HG02642 (cell line): ENCODE measurements around the gene MAP3K15.

Experiments
- ATAC-seq: cut with Tn5 transposase; IDR thresholded peaks from one replicate; pipeline ENCODE4 v1.9.1; 2021; ENCODE audit warnings: mild to moderate bottlenecking; ENCODE audit not compliant: unreplicated experiment, poor library complexity

The MAP3K15 gene

DNA sequence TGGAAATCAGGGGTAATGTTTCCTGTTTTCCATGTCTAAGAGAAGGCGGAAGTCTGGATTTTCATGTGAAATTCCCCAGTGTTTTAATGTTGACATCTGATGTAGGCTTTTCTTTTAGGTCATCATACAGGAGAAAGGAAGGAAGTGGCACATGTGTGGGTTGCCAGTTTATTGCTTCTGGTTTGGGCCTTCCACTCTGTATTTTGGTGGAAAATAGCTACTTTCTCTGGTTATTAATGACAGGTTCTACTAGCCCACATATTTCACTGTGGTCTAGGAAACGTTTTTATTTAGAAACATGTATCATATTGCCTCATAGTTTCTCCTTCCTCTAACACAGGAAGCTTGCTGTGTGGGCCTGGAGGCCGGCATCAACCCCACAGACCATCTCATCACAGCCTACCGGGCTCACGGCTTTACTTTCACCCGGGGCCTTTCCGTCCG lies 164.3 kb downstream of the MAP3K15 start:
- ATAC-seq: peak; percentile 93

DNA sequence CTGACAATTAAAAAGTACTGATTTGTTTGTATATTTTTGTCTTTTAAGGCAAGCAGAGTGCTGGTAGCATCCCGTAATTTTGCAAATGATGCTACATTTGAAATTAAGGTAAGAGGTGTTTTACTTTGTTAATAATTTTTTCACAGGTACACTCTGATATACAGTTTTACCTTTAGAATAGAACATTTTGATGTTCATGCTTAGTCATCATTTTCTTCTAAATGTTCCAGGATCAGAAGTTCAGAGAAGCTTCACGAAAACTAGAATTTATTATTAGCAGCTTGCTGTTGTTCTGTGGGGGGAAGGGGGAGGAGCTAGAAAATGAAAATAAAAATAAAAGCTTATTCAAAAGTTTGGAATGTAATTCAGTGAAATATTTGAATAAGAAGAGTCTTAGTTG lies 166.0 kb downstream of the MAP3K15 start:
- no peak for ATAC-seq

DNA sequence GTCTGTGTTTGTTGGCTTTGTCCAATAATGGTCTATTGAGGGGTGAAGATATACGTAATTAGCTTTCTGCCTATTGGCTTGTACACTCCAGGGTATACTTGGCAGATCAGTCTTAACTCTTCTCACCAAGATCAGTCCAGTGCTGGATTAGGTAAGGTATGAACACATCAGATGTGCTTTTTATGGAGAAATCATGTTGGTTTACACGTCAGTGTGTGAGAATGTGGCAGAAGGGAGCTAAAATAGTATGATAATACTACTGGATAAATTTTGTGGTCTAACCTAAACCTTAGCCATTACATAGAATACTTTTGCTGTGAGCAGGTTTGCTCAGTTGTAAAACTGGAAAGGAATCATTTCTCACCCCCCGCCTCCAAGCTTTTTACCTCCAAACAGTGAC lies 167.4 kb downstream of the MAP3K15 start:
- ATAC-seq: no peak

DNA sequence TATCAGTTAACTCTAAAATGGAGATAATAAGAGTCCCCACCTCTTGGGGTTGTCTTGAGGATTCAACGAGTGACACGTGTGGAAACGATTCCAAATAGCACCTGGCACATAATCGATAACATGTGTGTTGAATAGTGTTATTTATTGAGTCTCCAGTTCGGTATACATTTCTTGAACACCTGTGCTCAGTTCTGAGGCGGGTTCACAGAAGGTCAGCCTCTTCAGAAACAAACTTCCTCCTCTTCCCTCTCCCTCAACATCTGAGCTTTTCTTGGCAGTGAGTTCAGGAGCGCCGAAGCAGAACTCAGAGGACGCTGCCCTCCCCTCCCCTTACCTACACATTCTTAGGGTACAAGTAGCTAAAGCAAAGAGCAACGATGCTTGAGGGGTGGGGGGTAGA lies 170.6 kb downstream of the MAP3K15 start:
- no peak for ATAC-seq

DNA sequence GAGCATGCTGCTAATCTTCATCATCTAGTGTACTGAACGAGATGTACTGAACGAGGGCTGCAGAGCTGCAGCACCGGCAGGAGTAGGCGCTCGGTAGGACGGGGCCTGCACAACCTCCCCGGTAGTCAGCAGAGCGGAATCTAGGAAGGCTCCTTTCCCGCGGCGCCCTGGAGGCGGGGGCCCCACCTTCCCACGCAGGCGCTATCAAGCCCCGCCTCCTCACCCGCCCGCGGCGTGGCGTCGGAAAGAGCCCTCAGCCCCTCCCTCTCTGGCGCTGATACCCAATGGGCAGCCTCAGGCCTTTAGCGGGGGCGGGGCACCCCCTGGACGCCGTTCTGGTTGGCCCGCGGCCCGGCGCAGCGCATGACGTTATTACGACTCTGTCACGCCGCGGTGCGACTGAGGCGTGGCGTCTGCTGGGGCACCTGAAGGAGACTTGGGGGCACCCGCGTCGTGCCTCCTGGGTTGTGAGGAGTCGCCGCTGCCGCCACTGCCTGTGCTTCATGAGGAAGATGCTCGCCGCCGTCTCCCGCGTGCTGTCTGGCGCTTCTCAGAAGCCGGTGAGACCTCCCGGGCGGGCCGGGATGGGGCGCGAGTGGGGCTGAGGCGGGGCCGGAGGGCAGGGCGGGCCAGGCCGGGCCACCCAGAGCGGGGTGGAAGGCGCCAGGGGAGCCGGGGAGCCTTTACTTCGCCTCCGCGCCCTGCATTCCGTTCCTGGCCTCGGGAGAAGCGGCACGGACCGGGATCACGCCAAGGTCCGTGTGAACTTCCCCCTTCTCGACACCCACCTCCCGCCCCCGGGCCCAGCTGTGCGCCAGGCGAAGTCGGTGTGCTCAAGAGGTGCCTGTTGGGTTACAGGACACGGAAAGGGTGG lies 171.5 kb downstream of the MAP3K15 start, which contains the start of gene PDHA1:
PDHA1 (plus strand) TSS at position 393 of the 874 bp plus-strand sequence; CDS start at position 504, 111 bp downstream.
- ATAC-seq: peak; percentile 99

DNA sequence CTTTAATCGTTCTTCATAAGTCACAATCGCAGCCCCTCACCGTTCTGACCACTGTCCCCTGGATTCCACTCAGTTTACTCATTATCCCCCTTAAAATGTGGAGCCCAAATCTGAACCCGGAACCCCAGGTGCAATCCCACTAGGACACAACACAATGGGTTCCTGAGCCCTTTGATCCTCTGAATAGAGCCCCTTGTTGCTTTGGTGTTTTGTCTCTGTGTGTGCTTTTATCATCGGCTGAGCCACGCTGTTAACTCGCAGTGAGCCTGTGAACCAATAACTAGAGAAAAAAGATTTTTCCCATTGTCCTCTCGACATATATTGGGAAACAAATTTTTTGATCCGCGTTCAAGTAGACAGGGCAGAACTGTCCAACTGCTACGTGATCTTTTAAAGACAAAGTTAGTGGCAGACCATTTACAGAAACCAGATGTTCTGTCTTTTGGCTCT lies 172.2 kb downstream of the MAP3K15 start:
- no peak for ATAC-seq

DNA sequence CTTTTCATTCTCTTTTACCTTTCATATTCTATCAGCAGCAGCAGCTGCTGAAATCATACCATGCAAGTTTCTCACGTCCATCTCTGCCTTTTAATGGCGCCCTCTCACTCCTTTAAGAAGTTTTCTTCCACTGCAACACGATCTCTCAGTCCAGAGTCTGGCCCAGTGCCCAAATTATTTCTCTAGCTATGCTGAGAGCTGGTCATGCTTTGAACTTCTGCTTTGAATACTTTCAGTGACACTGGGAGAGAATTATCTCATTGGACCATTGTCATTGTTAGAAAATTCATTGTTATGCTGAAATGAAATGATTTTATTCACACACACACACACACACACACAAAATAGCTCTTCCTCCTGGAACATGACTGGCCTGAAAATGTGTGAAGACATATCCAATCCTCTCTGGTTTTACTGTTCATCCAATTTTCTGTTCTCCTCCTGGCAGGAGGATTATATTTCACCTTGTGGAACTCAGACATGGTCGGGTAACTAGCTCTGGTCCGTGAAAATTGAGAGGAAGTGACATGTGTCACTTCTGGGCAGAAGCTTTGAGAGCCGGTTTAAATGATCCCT lies 172.9 kb downstream of the MAP3K15 start:
- no peak for ATAC-seq

DNA sequence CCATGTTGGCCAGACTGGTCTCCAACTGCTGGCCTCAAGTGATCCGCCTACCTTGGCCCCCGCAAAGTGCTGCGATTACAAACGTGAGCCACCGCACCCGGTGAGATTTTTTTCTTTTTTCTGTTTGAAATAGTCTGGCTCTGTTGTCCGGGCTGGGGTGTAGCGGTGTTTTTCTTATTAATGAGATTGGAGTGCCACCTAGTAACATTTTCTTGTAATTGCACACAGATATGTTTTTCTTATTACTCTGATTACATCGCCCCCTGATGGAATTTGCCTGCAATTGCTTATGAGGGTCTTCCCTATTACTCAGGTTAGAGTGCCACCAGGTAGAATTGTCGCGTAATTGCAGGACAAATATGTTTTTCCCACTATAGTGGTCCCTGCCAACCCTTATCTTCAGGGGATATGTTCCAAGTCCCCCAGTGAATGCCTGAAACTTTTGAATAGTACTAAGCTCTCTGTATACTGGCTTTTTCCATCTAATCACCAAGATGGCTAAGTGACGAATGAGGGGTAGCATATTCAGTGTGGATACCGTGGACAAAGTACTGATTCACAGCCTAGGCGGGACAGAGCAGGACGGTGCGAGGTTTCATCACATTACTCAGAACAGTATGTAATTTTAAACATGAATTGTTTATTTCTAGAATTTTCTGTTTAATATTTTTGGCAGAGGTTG lies 180.2 kb downstream of the MAP3K15 start:
- ATAC-seq: no peak

DNA sequence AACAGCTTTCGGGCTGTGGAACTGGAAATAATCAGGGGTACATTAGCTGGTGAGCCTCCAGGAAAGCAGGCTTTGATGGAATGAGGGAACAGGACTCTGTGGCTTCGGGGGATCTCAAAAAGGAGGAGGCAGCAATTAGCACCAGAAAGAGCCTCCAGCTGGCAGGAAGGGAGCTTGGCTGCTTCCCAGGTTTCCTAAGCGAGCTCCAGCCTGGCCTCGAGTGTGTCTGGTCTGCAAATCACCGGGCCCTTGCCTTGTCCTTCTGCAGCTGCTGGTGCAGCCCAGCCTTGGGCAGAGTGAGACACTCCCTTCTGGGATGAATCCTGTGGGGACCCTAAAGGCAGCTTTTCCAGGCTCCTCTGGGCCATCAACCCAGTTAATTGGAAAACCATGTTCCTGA lies 182.3 kb downstream of the MAP3K15 start:
- no peak for ATAC-seq

DNA sequence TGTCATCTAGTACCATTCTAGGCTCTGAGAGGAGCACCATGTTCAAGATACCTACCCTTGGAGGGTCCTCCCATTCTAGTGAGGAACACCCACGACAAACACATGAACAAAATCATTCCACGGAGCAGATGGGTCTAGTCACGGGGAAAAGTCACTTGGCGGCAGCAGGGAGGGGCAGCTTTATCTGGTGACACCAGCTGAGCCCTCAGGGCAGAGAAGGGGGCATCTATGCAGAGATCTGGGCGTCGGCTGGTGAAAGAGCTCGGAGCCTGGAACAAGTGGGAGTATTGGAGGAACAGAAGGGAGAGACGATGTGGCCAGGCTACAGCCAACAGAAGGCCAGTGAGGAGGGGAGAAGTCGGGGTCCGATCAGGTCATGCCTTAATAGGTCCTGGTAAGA lies 183.5 kb downstream of the MAP3K15 start:
- ATAC-seq: no peak

DNA sequence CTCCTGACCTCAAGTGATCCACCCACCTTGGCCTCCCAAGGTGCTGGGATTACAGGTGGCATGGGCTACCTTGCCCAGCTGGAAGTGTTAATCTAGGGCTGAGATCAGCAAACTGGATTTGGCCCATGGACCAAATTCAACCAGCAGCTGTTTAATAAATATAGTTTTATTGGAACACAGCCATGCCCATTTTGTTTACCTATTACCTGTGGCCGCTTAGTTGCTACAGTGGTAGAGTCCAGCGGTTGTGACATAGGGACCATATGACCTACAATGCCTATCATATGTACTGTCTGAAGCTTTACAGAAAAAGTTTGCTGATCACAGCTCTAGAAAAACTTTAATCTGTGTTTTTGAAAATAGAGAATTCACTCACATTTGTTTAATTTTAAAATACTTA lies 188.7 kb downstream of the MAP3K15 start:
- no peak for ATAC-seq
